Regular cardiac myocyte (primary cell): ENCODE measurements around the gene TNRC6C. TPM values are rescaled to one million over a fixed set of nuclear protein-coding genes. Genes with fewer than 3 reads are reported as not detected.

ENCODE experiments used
- total RNA-seq: library from RNA; depleted of rRNA; stranded (reverse); fragments of >200 nt; gene quantifications from 2 replicates; pipeline ENCODE4 v1.2.3, GENCODE V29; 2014

The TNRC6C gene, protein sequence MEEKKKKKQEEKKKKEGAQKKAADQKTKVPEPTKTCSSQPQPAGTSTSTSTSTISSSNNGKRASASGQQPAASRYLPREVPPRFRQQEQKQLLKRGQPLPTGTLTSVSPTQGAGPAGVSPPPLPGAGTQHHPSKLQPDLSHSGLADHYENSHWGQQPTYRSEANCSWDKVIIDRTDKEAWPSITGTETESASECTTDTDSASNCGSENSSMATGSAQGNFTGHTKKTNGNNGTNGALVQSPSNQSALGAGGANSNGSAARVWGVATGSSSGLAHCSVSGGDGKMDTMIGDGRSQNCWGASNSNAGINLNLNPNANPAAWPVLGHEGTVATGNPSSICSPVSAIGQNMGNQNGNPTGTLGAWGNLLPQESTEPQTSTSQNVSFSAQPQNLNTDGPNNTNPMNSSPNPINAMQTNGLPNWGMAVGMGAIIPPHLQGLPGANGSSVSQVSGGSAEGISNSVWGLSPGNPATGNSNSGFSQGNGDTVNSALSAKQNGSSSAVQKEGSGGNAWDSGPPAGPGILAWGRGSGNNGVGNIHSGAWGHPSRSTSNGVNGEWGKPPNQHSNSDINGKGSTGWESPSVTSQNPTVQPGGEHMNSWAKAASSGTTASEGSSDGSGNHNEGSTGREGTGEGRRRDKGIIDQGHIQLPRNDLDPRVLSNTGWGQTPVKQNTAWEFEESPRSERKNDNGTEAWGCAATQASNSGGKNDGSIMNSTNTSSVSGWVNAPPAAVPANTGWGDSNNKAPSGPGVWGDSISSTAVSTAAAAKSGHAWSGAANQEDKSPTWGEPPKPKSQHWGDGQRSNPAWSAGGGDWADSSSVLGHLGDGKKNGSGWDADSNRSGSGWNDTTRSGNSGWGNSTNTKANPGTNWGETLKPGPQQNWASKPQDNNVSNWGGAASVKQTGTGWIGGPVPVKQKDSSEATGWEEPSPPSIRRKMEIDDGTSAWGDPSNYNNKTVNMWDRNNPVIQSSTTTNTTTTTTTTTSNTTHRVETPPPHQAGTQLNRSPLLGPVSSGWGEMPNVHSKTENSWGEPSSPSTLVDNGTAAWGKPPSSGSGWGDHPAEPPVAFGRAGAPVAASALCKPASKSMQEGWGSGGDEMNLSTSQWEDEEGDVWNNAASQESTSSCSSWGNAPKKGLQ (N-terminal part only)
- 2.5 and 4.2 TPM in 2 replicates for total RNA-seq

DNA sequence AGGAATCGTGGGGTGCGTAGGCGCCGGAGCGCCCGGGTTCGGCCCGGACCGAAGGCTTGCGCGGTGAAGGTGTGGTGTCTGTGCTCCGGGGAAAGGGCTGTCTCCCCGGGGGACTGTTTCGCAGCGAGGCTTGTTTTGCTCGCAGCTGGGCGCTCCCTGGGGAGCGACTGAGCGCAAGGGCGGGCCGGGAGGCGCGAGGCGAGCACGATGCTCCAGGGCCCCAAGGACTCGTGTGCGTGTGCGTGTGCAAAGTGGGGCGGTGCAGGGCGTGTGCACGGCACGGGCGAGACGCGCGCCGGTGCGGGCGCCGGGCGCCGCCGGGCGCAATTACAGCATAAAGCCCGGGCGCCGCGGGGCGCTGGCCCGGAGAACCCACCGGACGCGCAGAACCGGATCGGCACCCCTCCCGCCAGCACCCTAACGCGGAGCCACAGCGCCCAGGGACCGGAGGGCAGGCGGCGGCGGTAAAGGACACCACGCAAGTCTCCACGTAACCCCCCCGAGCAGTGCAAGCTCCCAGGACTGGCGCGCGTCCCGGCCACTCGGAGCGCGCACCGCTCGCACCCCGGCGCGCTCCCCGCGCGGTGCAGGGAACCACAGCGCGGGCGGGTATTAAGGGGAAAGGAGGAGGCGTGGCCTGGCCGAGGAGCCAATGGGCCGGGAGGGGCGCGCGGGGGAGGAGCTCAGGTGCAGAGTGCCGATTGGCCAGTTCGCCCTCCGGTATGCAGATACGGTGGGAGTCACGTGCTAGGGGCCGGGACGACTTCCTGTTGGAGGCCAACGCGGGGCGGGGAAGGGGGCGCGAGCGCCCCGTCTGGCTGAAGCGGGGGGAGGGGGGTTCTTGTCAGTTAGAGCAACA lies at the start of gene TNRC6C:
TSS of gene TNRC6C (plus strand) at position 847 of the 859 bp plus-strand sequence. CDS start 45,504 bp downstream, outside the sequence.

DNA sequence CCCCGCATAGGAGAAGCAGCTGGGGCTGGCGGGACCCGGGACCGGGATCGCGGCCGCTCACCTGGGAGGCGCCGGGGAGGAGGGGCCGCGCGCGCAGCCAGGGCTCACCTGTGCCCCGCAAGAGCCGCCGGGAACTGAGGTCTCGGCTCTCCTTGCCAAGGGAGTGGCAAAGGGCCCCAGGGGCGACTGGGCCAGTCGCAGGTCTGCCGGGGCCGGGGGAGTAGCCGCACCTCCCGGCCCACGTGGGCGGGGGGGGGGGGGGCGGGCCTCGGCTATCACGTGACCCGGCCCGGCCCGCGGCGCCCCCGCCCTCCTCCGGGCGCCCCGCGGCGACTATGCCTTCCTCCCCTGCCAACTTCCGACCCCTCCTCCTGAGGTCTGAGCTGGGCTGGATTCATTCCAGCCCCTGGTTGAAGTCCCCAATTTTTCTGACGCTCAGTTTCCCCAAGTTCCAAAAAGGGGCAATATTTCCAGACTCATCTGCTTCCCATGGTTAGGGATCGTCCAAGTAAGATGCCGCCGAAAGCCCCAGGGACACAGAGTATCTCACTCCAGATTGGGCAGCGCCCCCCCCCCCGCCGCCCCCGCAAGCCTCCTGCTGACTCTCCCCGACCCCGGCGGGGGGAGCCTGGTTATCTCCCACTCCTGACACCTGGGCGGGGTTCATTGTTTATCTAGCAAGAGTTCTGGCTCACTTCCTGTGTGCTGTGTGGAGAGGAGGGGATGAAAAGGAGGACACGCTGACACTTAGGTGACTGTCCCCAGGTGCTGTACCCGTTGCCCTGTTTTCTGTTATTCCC lies 170.2 kb downstream of the TNRC6C start, which contains the start of gene TMC6:
TSS of gene TMC6 (minus strand) at position 205 of the 800 bp plus-strand sequence. CDS start 1,923 bp downstream, outside the sequence.

DNA sequence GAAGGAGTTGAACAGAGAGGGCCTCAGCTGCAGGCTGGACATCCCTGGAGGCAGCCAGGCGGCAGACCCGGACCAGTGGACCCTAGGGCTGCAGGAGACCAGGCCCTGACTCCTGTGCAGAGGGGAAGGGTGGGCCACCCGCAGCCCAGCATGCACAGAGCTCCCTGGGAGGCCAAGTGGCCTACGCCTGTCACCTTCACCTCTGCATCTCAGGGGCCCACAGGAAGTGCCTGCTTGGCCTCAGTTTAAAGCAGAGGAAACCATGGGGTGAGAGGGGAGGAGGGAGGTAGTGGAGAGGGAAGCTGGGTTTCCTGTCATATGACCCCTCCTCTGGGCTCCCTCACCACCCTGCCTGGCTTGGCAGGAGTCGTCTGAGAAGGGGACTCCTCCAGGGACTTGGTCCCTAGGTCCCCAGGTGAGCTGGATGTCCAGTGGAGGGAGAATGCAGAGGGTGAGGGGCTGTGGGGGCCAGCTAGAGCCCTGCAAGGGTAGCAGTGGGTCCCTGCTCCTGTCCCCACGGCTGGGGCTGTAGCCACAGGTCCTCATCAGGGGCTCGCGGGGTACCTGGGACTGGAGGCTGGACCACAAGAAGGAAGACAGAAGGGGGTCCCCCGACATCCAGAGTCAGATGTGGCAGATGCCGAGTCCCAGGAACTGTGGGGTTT lies 172.1 kb downstream of the TNRC6C start, which contains the start of gene TMC8:
TSS of gene TMC8 (plus strand) at position 335 of the 665 bp plus-strand sequence. CDS start 818 bp downstream, outside the sequence.

Other genes with a start within 250 kb of the TNRC6C start
- 7.6 and 16.1 TPM in 2 replicates for gene TMC6, start 170.1 kb downstream of the TNRC6C start, total RNA-seq
- gene TMC8, start 172.1 kb downstream of the TNRC6C start, total RNA-seq = under 0.01 TPM in 1 of 2 replicates, not detected in the other
- gene C17orf99, start 187.7 kb downstream of the TNRC6C start, total RNA-seq = not detected in 2 replicates
- 11.3 and 17.8 TPM in 2 replicates for gene SYNGR2, start 209.9 kb downstream of the TNRC6C start, total RNA-seq
- 18.6 and 198 TPM in 2 replicates for gene TK1, start 228.3 kb downstream of the TNRC6C start, total RNA-seq
- 55.2 and 60.4 TPM in 2 replicates for gene AFMID, start 228.7 kb downstream of the TNRC6C start, total RNA-seq